ENCODE results near the gene HSCB.
"Not testable (repeated sequence)": the region's sequence is repeated elsewhere in the genome, so short reads cannot be mapped to it uniquely, and the experiment has no call there.

HSCB gene, protein sequence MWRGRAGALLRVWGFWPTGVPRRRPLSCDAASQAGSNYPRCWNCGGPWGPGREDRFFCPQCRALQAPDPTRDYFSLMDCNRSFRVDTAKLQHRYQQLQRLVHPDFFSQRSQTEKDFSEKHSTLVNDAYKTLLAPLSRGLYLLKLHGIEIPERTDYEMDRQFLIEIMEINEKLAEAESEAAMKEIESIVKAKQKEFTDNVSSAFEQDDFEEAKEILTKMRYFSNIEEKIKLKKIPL

DNA sequence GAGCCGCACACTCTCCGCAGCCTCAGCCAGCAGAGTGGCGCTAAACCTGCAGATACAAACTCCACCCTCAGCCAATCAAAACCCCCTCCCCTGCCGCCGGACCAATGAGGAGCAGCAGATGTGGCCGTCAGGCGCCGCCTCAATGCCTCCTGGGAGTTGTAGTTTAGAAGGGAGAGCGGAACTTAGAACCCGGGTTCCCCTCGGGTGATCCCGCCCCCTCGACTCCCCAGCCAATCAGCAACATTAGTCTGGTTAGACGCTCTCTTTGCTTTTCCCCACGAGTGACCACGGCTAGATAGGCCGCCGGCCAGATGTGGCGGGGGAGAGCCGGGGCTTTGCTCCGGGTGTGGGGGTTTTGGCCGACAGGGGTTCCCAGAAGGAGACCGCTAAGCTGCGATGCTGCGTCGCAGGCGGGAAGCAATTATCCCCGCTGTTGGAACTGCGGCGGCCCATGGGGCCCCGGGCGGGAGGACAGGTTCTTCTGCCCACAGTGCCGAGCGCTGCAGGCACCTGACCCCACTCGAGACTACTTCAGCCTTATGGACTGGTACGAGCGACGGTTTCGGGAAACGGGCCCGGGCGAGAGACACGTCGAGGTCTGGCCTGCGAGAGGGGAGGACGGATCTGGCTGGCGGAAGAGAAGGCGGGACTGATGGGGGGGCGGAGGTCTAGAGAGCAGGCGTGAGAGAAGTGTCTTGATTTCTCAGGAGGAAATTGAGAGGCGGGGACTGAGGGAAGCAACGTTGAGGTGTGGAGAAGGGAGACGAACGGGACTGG is at the start of gene HSCB, which contains the start of gene CHEK2:
TSS of gene HSCB (plus strand) at position 255 of the 777 bp plus-strand sequence. CDS start at position 312, 57 bp downstream.
TSS of gene CHEK2 (minus strand) at position 36 of the 777 bp plus-strand sequence. CDS start 7,099 bp downstream, outside the sequence.
- peak; percentile 96 for DNase-seq (ENCODE audit: extremely low read depth, low read depth)
- TF ChIP-seq CTCF (IDR thresholded peaks at IDR 0.05; ENCODE audit: low read depth, low read length) = no peak; the same call in 1 of the 2 replicates

DNA sequence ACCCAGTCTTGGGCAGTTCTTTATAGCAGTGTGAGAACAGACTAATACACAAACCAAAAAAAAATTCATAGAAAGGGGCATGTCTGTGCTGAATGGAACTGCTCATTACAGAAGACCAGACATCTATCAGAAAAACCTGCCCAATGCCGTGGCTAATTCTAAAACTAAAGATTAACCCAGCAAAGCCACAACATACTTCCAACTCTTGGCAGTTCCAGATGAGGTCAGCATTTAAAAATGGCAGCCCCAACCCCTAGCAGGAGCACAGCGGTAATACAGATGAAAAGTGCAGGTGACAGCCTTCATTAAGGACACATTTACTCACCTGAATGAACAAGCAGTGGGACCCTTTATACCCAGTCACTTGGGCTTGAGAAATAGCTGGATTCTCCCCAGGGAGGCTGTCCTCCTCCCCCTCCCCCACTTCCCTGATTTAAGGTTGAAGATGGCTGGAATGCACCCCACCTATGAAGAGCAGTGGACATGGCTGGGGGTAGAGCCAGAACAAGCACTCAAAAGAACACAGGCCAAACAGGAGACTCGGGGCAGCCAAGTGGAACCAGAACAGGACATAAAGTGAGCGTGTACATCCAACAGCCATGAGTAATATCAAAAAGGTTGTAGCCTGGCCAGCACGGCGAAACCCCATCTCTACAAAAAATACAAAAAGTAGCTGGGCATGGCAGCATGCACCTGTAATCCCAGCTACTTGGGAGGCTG is 48.6 kb upstream of the HSCB start:
- DNase-seq (ENCODE audit: extremely low read depth, low read depth) = not testable (repeated sequence)

GRCh38 chr22:28702891-28703290 is 38.9 kb upstream of the HSCB start:
- no peak for TF ChIP-seq CTCF (IDR thresholded peaks at IDR 0.05; ENCODE audit: low read depth, low read length)
- no peak for DNase-seq (ENCODE audit: extremely low read depth, low read depth)

- DNase-seq (ENCODE audit: extremely low read depth, low read depth) = no peak
- no peak for TF ChIP-seq CTCF (IDR thresholded peaks at IDR 0.05; ENCODE audit: low read depth, low read length)
Measured at GRCh38 chr22:28703436-28703835, 38.4 kb upstream of the HSCB start.

DNA sequence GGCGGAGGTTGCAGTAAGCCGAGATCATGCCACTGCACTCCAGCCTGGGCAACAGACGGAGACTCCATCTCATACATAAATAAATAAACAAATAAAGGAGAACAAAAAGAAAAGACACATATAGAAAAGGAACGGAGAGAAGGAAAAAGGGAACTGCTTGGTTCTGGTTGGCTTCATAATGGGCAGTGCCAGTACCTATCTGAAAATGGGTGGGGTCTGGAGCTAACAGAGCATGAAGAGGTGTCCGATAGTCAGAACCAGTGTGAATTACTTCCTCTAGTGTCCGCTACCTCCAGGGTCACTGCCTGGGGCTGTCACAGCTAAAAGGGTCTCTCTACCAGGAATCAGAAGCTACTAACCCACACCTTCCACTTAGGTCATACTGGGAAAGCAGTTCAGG is 35.0 kb upstream of the HSCB start:
- DNase-seq (ENCODE audit: extremely low read depth, low read depth) = no peak
- no peak for TF ChIP-seq CTCF (IDR thresholded peaks at IDR 0.05; ENCODE audit: low read depth, low read length)

DNA sequence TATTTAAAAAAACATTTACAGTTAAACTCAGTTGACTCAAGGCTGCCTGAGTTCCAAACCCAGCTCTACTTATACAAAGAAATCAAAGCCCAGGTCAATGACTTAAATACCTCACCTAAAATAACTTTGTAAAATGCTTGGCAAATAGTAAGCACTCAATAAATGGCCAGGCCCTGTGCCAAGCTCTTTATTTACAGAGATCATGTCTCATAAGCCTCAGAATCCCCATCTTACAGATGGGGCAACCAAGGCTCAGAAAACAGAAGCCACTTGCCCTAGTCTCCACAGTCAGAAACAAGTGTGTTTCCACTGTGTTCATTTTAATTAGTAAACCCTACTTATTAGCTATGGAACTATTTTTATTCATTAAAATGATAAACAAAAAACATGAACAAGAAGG is 31.7 kb upstream of the HSCB start:
- no peak for DNase-seq (ENCODE audit: extremely low read depth, low read depth)
- TF ChIP-seq CTCF (IDR thresholded peaks at IDR 0.05; ENCODE audit: low read depth, low read length) = no peak

DNA sequence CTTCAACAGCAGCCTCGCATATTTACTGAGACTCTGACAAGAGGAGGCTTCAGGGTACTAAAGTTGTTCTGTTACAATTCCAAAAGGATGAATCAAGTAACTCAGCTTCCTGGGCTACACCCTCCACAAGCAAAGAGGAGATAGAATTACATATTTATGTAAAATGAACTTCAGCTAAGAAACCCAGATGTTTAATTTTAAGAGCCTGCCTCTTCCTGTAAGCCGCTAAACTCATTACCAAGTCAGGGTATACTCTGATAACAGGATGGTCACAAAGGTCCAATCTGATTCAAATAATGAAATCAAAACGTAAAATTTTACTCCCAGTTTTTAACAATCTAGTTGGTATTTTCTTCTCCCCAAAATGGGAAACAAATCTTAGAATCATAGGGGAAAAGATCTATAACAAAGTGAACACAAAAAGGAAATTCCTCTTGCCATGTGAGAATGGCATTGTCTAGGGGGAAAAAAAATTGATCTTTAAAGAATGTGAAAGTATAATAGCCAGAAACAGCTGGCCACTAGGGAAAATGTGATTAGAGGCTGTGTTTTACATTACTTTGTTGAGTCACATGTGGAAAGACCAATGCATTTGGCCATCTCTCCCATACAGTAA is 31.2 kb upstream of the HSCB start:
- DNase-seq (ENCODE audit: extremely low read depth, low read depth) = peak; percentile 69

More for the DNA sequence above, 31.2 kb upstream of the HSCB start:
- no peak for TF ChIP-seq CTCF (IDR thresholded peaks at IDR 0.05; ENCODE audit: low read depth, low read length)
